HG03066 (cell line): ENCODE measurements around the gene BBS5.
"Not testable (repeated sequence)": the region's sequence is repeated elsewhere in the genome, so short reads cannot be mapped to it uniquely, and the experiment has no call there.

Source experiments
- ATAC-seq: cut with Tn5 transposase; IDR thresholded peaks from one replicate; pipeline ENCODE4 v1.9.1; 2021; ENCODE audit warnings: low read depth; ENCODE audit not compliant: unreplicated experiment

Gene BBS5

DNA sequence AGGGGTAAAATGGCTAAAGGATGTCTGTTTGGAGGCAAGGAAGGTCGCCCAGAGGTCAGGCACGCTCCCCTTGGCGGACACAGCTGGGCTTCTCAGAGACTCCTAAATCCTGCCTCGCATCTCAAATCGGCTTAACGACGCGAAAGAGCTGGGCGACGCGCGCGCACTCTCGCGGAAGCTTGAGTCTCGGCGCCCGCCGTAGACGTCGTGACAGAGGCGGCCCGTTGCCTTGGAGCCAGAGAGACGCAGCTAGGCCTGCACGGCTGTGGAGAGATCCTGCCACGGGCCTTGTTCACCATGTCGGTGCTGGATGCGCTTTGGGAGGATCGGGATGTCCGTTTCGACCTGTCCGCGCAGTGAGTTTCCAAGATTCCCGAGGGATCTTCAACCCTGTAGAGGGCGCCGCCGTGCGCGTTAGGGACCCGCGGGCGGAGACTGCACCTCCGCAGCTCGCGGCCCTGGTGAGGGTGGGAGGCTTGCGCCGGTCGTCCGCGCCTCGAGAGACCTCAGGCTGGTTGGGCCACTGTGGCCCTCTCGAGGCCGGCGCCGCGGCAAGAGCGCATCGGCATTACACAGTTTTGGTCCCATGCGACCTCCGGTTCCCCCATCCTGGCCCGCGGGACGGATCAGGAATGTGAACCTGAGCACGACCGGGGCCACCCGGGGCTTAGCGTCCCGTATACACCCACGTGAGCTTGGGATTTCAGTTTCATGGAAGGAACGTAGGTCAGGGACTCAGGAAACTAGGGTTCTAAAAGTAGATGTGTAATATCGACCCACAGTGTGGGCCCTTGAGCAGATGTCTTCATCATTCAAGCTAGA, at the start of gene BBS5:
TSS of gene BBS5 (plus strand) at position 238 of the 822 bp plus-strand sequence. CDS start at position 298, 60 bp downstream.
- ATAC-seq: peak; percentile 94

GRCh38 chr2:169431772-169432171, 47.5 kb upstream of the BBS5 start:
- not testable (repeated sequence) for ATAC-seq

DNA sequence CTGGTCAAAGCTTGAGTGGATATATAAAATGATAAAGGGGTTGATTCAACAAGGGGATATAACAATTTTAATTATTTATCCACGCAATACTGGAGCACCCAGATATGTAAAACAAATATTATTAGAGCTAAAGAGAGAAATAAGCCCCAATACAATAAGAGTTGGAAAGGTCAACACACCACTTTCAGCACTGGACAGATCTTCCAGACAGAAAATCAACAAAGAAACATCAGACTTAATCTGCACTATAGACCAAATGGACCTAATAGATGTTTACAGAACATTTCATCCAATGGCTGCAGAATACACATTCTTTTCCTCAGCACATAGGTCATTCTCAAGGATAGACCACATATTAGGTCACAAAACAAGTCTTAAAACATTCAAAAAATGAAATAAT, 45.1 kb upstream of the BBS5 start:
- not testable (repeated sequence) for ATAC-seq

DNA sequence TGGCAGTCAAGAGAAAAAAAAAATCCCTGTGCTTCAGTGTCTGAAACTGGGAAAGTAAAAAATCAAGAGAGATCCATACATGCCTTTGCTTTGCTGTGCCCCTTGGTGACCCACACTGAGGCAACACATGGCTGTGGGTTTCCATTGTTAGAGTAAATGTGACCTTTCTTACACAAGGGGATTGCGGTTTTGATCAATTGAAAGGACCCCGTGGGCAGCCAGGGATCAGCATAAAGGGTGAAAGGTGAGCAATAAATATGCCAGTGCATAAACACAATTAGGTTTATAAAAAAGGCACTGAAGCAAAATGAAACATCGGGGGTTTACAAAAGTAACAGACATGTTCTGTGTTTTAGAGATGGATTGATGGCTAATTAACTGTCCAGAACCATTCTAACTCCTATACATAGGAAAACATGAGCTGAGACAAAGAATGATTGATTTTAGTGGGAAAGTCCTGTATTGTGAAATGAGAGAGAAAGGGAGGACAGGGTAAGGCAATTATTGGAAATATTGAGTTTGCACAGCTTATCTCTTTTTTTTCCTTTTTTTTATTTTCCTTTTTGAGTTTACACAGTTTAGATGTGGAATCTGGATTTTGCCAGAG, 40.7 kb upstream of the BBS5 start:
- ATAC-seq: no peak

DNA sequence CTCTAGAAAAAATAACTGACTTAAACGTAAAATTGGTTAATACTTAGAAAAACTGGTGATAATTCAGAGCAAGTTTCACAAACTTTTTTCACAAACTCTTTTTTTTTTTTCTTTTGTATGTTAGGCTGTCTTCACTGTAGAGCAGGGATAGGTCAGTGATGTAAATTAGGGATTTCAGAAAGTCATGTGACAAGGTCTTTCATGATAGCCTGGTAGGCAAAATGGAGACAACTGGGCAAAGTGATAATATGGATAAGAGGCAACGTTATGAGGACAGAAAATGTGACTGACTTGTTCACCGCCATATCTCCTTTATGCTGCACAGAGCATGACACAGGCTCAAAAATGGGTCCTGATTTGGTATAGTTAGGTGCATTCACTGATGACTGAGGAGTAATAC, 39.4 kb upstream of the BBS5 start:
- ATAC-seq: no peak

GRCh38 chr2:169446452-169446851, 32.8 kb upstream of the BBS5 start:
- no peak for ATAC-seq

- ATAC-seq: no peak
Measured at GRCh38 chr2:169448316-169448715, 31.0 kb upstream of the BBS5 start.

GRCh38 chr2:169448865-169449264, 30.4 kb upstream of the BBS5 start:
- no peak for ATAC-seq

DNA sequence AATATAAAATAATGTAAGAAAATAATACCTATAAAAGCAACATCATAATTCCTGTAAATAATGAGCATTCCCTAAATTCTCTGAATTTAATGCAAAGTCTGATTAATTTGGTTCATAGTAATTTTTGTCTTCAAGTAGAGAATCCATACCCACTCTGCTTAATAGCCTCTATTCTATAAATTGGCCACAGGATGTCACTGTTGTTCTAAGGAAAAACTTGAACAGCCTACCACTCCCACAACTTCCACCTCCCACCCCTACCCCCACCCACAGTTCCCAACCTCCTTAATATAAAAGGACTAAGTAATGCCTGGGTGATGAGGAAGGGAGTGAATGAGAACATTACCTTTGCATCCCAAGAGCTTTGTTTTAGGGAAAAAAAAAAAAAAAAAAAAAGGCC, 27.2 kb upstream of the BBS5 start:
- no peak for ATAC-seq

- ATAC-seq: not testable (repeated sequence)
Measured at GRCh38 chr2:169453044-169453443, 26.2 kb upstream of the BBS5 start.

DNA sequence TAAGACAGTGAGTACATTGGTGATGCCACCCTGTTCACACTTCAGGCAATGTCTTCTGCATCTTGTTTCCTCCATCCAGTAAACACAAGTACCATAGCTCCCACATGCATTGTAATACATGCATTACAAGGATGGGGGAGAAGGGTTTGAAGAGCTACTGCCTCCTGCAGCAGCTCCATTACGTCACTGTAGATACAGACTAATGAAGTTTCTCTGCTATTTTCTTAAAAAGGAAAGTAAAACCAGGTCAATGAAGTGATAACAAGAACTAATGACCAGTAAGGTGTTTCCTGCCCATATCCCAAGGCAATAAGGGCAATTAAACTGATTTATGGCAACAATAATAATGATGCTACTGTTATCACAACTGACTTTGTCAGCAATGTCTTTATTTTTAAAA, 18.2 kb upstream of the BBS5 start:
- ATAC-seq: no peak

DNA sequence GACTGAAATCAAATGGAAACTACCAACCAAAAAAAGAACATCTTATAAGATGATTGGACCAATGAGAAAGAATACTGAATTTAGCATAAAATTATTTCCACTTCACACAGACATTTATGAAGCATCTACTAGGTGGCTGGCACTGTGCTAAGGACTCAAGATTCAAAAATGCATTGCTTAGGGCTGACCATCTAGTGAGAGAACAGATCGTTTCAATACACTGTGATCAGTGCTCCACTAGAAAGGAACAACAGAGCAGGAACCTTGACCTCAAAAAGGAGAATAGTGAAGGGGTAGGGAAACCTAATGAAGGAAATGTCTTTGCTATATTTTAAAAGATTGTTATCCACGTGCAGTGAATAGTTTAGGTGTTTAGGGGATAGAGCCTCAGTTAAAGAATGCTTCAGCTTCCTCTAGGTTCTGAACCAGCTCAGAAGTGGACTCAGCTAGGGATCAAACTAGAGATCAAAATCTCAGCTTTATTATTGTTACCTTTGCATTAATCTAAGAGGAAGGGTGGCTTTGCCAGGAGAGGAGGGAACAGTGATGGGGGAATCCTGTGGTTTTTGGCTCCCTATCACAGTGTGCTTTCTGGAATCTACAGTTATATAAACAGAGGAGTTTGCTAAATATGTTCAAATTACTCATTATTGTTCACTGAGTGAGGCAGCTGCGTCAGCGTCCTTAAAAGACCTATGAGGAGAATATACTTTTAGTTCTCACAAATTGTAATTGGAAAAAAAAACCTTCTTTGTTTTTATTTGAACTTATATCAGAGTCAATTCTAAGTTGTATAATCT, 16.2 kb upstream of the BBS5 start:
- no peak for ATAC-seq

DNA sequence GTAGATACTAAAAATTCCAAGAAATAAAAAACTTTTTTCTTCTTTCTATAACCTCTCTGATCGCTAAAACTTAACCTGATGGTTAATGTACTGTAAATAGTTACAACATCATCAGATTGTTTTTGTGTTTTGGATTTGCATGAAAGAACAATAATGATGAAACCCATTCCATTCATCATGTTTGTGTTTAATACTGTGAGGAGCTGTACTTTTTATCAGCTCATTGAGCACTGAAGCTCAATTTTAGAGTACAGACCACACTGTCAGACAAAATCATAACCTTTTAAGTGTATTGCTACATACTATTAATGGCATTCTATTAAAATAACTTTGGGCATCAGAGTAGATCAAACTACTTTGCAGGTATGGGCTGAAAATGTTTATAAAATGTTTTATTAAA, 14.8 kb upstream of the BBS5 start:
- no peak for ATAC-seq

- no peak for ATAC-seq
Measured at GRCh38 chr2:169464882-169465281, 14.4 kb upstream of the BBS5 start.

DNA sequence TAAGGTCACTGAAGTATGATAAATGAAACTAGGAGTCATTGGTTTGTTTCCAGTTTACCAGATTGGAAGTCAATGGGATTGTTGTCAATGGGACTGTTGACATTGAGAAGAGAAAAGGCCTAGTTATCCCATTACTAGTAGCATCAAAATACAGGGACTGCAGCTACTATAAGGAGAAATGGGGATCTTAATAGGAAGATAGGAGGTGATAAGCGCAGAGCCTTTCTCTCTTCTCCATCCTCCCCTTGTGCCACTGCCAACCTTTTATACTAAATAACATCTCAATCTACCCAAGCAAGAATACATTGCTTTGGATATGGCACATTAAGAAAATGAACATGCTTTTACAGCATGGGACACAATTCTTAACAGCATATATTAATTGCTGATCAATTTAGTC, 10.5 kb upstream of the BBS5 start:
- no peak for ATAC-seq

DNA sequence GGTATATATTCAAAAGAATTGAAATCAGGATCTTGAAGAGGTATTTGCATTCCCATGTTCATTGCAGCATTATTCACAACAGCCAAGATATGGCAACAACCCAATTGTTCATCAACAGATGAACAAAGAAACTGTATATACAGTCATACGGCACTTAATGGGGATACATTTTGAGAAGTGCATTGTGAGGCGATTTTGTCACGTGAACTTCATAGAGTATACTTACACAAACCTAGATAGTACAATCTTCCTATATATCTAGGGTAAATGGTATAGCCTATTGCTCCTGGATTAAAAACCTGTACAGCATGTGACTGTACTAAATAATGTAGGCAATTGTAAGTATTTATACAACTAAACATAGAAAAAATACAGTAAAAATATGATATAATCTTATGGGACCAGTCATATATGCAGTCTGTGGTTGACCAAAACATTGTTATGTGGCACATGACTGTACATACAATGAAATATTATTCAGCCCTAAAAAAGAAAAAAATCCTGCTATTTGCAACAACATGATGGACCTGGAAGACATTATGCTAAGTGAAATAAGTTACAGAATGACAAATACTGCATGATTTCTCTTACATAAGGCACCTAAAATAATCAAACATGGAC, 9.2 kb upstream of the BBS5 start:
- no peak for ATAC-seq

DNA sequence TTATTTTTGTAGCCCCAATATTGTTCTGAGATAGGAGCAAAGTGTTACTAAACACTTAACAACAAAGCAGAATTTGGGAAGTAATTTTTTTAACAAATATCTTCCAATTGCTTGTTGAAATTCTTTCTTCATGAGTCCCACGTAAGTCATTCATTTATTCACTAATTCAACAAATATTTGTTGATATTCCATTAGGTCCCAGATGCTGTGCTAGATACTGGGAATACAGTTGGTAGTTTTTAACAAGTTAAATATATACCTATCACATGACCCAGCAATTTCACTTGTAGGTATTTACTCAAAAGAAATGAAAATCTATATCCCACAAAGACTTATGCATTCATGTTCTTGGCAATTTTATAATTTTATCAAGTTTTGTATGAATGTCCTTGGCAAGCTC, 7.0 kb upstream of the BBS5 start:
- ATAC-seq: no peak

- ATAC-seq: no peak
Measured at GRCh38 chr2:169476459-169476858, 2.8 kb upstream of the BBS5 start.

DNA sequence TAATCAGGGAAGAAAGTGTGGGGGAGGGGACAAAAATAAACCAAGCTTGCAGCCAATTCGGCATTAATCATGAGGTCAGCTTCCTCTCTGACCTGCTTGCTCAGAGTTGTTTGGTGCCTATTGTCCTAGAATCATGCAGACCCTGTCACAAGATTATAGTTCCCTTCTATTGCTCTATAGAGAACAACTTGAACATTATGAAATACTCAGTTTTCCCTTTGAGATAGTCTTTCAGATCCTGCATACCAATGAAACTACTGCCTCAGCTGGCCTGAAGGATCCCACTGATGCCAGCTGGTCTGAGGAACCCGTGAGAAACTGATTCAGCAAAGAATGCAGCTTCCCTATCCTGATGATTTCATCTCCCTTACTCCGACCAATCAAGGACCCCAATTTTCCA, 955 bp upstream of the BBS5 start:
- ATAC-seq: no peak

- ATAC-seq: no peak
Measured at GRCh38 chr2:169478745-169479256, 493 bp upstream of the BBS5 start.

- no peak for ATAC-seq
Measured at GRCh38 chr2:169480079-169480465, 778 bp downstream of the BBS5 start.
